GM19324 (cell line): ENCODE data around the gene WNT7A.

Source experiments
- ATAC-seq: cut with Tn5 transposase; IDR thresholded peaks from one replicate; pipeline ENCODE4 v1.9.1; 2021; ENCODE audit warnings: mild to moderate bottlenecking, moderate library complexity; ENCODE audit not compliant: unreplicated experiment, low FRiP score

The WNT7A gene

DNA sequence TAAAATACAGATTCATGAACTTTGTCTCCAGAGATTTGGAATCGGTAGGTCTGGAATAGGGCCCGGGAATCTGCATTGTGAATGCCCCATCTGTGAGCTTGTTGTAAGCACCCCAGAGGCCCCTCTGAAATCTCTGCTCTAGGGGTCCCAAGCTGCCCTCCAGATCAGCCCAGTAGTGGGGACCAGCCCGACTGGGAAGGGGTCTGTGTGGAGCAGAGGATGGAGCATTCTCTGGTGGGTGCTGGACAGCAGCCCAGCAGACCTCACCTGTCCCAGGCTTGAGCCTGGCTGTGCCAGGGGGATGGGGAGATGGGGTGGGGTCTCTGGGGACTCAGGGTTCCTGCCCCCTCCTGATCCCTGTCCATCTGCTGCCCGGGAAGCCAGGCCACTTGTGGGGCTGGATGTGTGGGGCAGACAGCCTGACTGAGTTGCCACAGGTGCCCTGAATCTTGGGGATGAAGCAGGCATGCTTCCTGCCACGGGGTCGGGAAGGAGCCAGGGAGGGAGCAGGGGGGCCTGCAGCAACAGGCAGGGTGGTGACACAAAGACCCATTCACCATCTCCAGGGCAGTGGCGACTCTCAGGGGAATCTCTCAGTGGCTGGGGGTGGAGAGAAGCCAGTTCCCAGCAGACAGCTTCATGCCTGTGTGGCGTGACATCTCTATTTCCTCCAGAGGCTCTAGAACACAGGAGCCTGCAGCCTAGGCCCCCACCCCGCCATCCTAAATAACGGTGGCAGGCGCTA is 99.3 kb downstream of the WNT7A start:
- no peak for ATAC-seq

DNA sequence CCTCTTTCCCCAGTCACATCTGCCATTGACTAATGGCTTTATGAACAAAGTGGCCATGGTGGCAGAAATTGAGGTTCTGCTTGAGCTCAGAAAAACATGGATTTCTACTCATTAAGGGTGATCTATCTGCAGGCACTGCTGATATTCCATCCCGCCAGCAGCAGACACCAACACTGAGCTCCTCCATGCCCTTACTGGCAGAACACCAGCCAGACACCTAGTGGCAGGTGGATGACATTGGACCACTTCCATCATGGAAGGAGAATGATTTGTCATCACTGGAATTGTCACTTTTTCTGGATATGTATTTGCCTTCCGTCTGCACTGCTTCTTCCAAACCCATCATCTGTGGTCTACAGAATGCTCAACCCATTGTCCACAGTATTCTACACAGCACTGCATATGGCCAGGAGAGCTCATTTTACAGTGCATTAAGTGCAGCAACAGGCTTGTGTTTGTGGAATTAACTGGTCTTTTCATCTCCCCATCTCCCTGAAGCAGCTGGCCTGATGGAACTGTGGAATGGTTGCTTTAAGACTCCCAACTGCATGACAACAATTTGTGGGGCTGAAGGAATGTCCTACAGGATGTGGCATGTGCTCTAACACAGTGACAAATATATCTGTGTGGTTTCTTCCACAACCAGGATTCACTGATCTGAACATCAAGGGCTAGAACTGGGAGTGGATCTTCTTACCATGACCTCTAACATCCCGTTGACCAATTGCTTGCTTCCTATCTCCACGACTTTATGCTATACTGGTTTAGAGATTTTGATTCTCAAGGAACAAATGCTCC is 103.4 kb downstream of the WNT7A start:
- ATAC-seq: no peak

DNA sequence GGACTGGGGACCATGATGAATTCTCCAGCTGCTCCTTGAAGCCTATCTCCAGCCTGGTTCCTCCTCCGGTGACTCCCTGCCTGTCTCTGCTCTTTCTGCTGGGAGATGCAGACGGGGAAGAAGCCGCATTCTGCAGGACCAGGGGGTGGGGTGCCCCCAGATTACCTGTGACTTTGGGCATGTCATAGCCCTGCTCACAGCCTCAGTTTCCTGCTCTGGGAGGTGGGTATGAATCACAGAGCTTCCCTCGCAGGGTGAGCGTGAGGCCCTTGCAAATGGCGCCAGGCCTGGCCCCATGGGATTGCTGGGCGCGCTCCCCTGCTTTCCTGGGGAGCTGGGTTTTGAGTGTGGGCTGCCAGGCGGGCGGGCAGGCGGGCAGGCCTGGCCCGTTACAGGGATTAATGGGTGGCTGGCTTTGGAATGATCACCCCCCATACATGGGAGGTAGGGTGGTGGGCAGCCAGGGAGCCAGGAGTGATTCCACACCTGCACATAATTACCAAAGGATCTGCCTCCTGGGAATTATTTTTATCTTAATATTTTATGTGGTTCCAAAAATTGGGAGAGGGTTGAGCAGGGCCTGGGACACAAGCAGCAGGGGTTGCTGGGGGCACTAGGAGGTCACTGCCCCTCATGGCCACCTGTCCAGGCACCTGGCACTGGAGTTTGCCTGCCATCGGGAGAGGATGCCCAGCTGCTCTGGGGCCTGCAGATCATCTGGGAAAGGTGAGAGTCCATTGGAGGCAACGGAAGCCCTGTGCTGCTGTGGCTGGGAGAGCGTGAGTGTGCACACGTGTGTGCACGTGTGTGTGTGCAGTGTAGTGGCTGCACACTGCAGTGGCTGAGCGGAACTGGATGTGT is 106.8 kb downstream of the WNT7A start:
- ATAC-seq: no peak

DNA sequence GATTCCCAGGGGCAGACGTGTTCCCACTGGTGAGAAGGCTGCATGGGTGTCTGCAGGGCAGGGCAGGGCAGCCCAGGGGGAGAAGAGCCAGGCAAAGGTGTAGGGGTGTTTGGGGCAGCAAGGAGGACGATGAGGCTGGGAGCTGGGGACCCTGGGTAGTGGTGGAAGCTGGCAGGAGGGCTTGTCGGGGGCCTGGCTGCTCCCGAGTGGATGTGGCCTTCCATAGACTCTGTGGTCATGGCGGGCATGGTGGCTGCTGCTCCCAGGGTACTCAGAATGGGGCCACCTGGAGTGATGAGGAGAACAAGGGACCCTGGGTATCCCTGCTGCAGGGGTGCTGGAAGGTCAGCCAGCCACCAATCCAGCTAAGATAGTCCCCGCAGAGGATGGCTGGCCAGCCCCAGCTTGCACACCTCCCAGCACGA is 107.5 kb downstream of the WNT7A start:
- no peak for ATAC-seq

- ATAC-seq: no peak
Measured at GRCh38 chr3:13771496-13771895, 108.4 kb downstream of the WNT7A start.

DNA sequence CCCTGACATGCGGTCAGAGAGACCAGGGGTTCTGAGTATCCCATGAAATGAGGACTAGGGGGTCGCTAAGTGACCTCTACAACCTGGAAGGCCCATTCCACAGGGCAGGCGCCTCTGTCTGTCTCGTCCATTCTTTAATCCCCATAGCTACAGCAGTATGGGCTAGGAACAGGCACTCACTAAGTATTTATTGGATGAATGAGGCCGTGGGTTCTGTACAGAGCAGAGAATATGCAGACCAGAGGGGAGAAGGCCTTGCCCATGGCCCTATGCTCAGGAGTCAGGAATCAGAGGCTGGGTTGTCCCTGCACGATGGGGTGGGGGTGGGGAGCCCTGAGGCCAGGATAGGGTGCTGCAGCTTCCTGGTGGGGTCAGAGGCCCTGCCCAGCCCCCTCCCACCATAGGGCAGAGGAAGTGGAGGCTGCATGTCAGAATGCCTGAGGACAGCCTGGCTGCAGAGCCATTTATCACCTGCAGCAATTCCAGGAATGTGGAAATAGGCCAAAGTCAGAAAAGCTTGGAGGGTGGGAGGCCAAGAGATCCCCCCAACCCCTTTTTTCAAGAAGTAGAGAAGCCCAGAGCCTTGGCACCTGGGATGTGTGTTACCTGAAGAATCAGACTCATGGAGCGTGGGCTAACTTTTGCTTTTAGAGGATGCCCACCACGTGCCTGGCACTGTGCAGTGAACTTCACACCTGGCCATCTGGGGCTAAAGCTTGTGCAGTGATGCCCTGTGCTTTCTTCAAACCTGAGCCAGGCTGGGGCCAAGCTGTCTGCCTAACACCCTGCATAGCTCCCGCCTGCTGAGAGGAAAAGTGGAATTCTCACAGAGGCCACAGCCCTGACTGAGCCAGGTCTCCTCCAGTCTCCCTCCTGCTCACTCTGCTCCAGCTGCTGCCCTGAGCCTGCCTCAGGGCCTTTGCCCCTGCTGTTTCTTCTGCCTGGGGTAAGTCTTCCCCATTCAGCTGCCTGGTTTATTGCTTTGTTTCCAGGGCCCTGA is 109.4 kb downstream of the WNT7A start:
- ATAC-seq: no peak

GRCh38 chr3:13769422-13769821 is 110.4 kb downstream of the WNT7A start:
- ATAC-seq: no peak

- ATAC-seq: no peak
Measured at GRCh38 chr3:13768453-13768852, 111.4 kb downstream of the WNT7A start.

- ATAC-seq: no peak
Measured at GRCh38 chr3:13767896-13768295, 112.0 kb downstream of the WNT7A start.

- ATAC-seq: no peak
Measured at GRCh38 chr3:13767030-13767429, 112.8 kb downstream of the WNT7A start.
